ENCODE data around the gene OASL.

Gene OASL

GRCh38 chr12:121015825-121016766 is 22.9 kb downstream of the OASL start, which contains the start of gene C12orf43:
C12orf43 (minus strand) TSS chr12:121016487; CDS start chr12:121016474, 13 bp downstream.
- DNase-seq (ENCODE audit: low read depth), result peak; percentile 90

GRCh38 chr12:121013715-121014114 is 25.3 kb downstream of the OASL start:
- DNase-seq (ENCODE audit: low read depth), result no peak

GRCh38 chr12:121011820-121012219 is 27.2 kb downstream of the OASL start:
- no peak for DNase-seq (ENCODE audit: low read depth)

GRCh38 chr12:121010860-121011259 is 28.2 kb downstream of the OASL start:
- DNase-seq (ENCODE audit: low read depth), result no peak

GRCh38 chr12:121009741-121010140 is 29.3 kb downstream of the OASL start:
- peak; percentile 48 for DNase-seq (ENCODE audit: low read depth)

- DNase-seq (ENCODE audit: low read depth), result no peak
Measured at GRCh38 chr12:121008347-121009098, 30.5 kb downstream of the OASL start.

GRCh38 chr12:121005346-121005815 is 33.7 kb downstream of the OASL start:
- DNase-seq (ENCODE audit: low read depth), result peak; percentile 52

GRCh38 chr12:121004253-121004815 is 34.7 kb downstream of the OASL start:
- DNase-seq (ENCODE audit: low read depth), result no peak

GRCh38 chr12:121003650-121004049 is 35.4 kb downstream of the OASL start:
- no peak for DNase-seq (ENCODE audit: low read depth)

- no peak for DNase-seq (ENCODE audit: low read depth)
Measured at GRCh38 chr12:121001841-121002483, 37.1 kb downstream of the OASL start.

GRCh38 chr12:121001060-121001459 is 38.0 kb downstream of the OASL start:
- no peak for DNase-seq (ENCODE audit: low read depth)

- DNase-seq (ENCODE audit: low read depth), result no peak
Measured at GRCh38 chr12:121000530-121000929, 38.5 kb downstream of the OASL start.

GRCh38 chr12:120999191-121000120 is 39.6 kb downstream of the OASL start:
- DNase-seq (ENCODE audit: low read depth), result peak; percentile 9

- peak; percentile 19 for DNase-seq (ENCODE audit: low read depth)
Measured at GRCh38 chr12:120998435-120998834, 40.6 kb downstream of the OASL start.

GRCh38 chr12:120997448-120997847 is 41.6 kb downstream of the OASL start:
- DNase-seq (ENCODE audit: low read depth), result no peak

- DNase-seq (ENCODE audit: low read depth), result no peak
Measured at GRCh38 chr12:120996133-120996746, 42.8 kb downstream of the OASL start.

GRCh38 chr12:120994589-120995337 is 44.3 kb downstream of the OASL start:
- no peak for DNase-seq (ENCODE audit: low read depth)

- DNase-seq (ENCODE audit: low read depth), result no peak
Measured at GRCh38 chr12:120994059-120994458, 45.0 kb downstream of the OASL start.

GRCh38 chr12:120993496-120993895 is 45.5 kb downstream of the OASL start:
- DNase-seq (ENCODE audit: low read depth), result no peak

- DNase-seq (ENCODE audit: low read depth), result no peak
Measured at GRCh38 chr12:120992989-120993388, 46.1 kb downstream of the OASL start.
